Activated T-helper 17 cell treated with anti-CD3 and anti-CD28 coated beads, Interleukin-2, amount 50 U/mL, for 72 hours (primary cell): ENCODE data around the gene ZBTB46. TPM values are rescaled to one million over a fixed set of nuclear protein-coding genes. Genes with fewer than 3 reads are reported as not detected.
"Not testable (repeated sequence)": the region's sequence is repeated elsewhere in the genome, so short reads cannot be mapped to it uniquely, and the experiment has no call there.

Experiments
- ATAC-seq: fragments of 150-1000 bp; cut with Tn5 transposase; replicated peaks from 2 replicates; pipeline ENCODE4 v1.10.0; 2021; ENCODE audit warnings: mild to moderate bottlenecking, moderate library complexity
- H3K27ac Mint-ChIP-seq: one replicate; pipeline ENCODE4 v1.8.0; 2022; ENCODE audit warnings: mixed read lengths
- H3K27me3 Mint-ChIP-seq: one replicate; pipeline ENCODE4 v1.8.0; 2022; ENCODE audit warnings: mixed read lengths
- H3K36me3 Mint-ChIP-seq: one replicate; pipeline ENCODE4 v1.8.0; 2022; ENCODE audit warnings: low read depth, mild to moderate bottlenecking, mixed read lengths
- H3K4me1 Mint-ChIP-seq: one replicate; pipeline ENCODE4 v1.8.0; 2022; ENCODE audit warnings: mixed read lengths
- H3K4me3 Mint-ChIP-seq: one replicate; pipeline ENCODE4 v1.8.0; 2022; ENCODE audit warnings: mild to moderate bottlenecking, mixed read lengths
- H3K9me3 Mint-ChIP-seq: one replicate; pipeline ENCODE4 v1.8.0; 2022; ENCODE audit warnings: mixed read lengths
- total RNA-seq, 2 donors: library from RNA; stranded (reverse); gene quantifications; one replicate each; pipeline ENCODE4 v1.2.3, GENCODE V29; 2022

ZBTB46 gene
- total RNA-seq, 2 donors from 2014 or later: 0.54 to 6.2 TPM

DNA sequence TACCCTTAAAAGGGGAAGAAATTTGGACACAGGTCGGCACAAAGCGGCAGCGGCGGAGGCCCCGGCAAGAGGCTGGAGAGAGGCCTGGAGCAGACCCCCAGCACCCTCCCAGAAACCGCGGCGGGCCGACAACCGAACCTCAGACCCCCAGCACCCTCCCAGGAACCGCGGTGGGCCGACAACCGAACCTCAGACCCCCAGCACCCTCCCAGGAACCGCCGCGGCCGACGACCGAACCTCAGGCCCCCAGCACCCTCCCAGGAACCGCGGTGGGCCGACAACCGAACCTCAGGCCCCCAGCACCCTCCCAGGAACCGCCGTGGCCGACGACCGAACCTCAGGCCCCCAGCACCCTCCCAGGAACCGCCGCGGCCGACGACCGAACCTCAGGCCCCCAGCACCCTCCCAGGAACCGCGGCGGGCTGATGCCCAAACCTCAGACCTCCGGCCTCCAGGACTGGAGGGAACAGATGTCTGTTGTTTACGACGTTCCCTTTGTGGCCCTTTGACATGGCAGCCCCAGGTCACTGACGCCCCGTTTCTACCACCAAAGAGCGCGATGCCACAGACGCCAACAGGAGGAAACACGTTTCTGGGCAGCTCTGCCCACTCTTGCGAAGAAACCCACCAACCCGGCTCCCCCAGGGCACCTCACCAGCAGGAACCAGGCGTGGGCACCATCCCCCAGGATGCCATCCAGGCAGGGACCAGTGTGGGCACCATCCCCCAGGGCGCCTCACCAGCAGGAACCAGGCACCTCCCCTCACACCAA, 28.4 kb downstream of the ZBTB46 start:
- Mint-ChIP-seq H3K36me3 (no peaks in the 10 kb centered on the region), H3K27me3 (peaks cover 10% of the 10 kb centered on the region), H3K4me1 (no peaks in the 10 kb centered on the region), H3K27ac (no peak overlapping the region), H3K9me3 (no peaks in the 10 kb centered on the region), H3K4me3 (no peak overlapping the region)
- no peak for ATAC-seq

- not testable (repeated sequence) for H3K27ac Mint-ChIP-seq, H3K27me3 Mint-ChIP-seq, H3K4me3 Mint-ChIP-seq, ATAC-seq, H3K4me1 Mint-ChIP-seq, H3K9me3 Mint-ChIP-seq, H3K36me3 Mint-ChIP-seq
Observed at GRCh38 chr20:63801174-63801573, 29.9 kb downstream of the ZBTB46 start.

GRCh38 chr20:63800411-63800810, 30.7 kb downstream of the ZBTB46 start:
- H3K4me1 Mint-ChIP-seq, H3K27ac Mint-ChIP-seq, ATAC-seq, H3K4me3 Mint-ChIP-seq, H3K27me3 Mint-ChIP-seq, H3K9me3 Mint-ChIP-seq, H3K36me3 Mint-ChIP-seq: not testable (repeated sequence)

GRCh38 chr20:63799127-63799526, 31.9 kb downstream of the ZBTB46 start:
- not testable (repeated sequence) for H3K4me1 Mint-ChIP-seq, H3K36me3 Mint-ChIP-seq, H3K9me3 Mint-ChIP-seq, H3K4me3 Mint-ChIP-seq, H3K27me3 Mint-ChIP-seq, H3K27ac Mint-ChIP-seq, ATAC-seq

DNA sequence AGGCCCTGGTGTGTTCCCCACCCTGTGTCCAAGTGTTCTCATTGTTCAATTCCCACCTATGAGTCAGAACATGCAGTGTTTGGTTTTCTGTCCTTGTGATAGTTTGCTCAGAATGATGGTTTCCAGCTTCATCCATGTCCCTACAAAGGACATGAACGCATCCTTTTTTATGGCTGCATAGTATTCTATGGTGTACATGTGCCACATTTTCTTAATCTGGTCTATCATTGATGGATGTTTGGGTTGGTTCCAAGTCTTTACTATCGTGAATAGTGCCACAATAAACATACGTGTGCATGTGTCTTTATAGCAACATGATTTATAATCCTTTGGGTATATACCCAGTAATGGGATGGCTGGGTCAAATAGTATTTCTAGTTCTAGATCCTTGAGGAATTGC, 33.9 kb downstream of the ZBTB46 start:
- not testable (repeated sequence) for H3K36me3 Mint-ChIP-seq, ATAC-seq, H3K27me3 Mint-ChIP-seq, H3K27ac Mint-ChIP-seq, H3K4me1 Mint-ChIP-seq, H3K4me3 Mint-ChIP-seq, H3K9me3 Mint-ChIP-seq

- no peak overlapping the region for H3K27ac Mint-ChIP-seq
- ATAC-seq: no peak
- H3K9me3 Mint-ChIP-seq: no peaks in the 10 kb centered on the region
- no peaks in the 10 kb centered on the region for H3K4me1 Mint-ChIP-seq
- no peak overlapping the region for H3K4me3 Mint-ChIP-seq
- H3K36me3 Mint-ChIP-seq: no peaks in the 10 kb centered on the region
- H3K27me3 Mint-ChIP-seq: no peaks in the 10 kb centered on the region
Observed at GRCh38 chr20:63795178-63795830, 35.8 kb downstream of the ZBTB46 start.

DNA sequence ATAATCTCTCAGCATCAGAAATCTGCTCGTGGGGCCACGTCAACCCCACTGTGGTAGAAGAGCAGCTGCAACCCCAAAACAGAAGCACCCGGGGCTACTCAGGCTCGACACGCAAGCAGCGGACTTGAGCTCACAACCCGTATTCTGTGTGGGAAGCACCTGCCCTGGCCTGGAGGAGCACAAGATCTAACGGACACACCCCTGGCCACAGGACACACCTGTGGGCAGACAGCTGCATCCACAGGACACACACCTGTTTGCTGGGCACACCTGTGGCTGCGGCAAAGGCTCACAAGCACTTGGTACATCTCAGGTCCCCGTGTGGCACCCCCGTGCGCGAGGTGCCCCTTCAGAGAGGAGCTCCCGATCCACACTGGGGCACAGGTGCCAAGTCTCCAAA, 36.5 kb downstream of the ZBTB46 start:
- H3K4me3 Mint-ChIP-seq: no peak overlapping the region
- ATAC-seq: no peak

DNA sequence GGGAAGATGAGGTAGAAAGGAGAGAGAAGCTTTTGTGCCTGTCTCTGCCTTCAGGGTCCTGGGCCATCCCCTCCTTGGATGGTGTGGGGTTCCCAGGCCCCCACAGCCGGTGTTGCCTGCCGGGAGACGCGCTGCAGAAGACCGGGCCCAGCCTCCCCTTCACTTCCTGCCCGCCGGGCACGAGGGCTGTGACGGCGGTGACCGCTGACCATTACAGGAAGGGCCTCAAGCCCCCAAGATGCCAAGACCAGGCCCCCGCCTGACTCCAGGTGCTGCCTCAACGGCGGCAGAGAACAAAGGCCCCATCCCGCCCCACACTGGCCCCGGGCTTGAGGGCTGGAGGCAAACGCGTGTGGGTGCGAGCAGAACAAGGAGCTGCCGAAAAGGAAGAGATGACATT, 38.2 kb downstream of the ZBTB46 start:
- H3K4me1 Mint-ChIP-seq: no peaks in the 10 kb centered on the region

More for the DNA sequence above, 36.5 kb downstream of the ZBTB46 start:
- no peaks in the 10 kb centered on the region for H3K9me3 Mint-ChIP-seq
- no peak overlapping the region for H3K27ac Mint-ChIP-seq
- H3K27me3 Mint-ChIP-seq: no peaks in the 10 kb centered on the region
- no peaks in the 10 kb centered on the region for H3K4me1 Mint-ChIP-seq
- H3K36me3 Mint-ChIP-seq: no peaks in the 10 kb centered on the region

DNA sequence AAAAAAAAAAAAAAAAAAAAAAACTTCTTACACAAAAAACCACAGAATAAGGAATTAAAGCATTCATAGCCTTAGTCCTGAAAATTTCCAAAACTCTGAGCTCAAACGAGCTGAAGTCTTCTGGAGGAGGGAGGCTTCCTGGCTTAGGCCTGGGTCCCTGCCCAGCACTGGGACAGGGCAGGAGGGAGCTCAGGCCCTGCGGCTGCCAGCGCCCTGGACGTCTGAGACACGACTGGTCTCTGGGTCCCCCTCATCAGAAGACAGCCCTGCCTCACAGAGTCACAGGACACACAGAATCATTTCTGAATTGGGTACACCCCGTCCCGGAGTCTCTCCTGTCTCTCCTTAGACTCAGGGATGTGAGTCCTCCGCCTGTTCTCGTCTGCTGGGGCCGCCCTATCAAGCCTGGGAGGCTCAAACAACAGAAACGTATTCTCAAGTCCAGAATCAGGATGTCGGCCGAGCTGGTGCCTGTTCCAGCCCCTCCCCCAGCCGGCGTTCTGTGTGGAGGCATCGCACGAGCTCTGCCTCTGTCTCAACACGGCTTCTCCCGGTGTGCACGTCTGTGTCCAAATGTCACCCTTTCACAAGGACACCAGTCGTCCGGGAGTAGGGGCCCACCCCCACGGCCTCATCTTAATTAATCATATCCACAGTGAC, 39.4 kb downstream of the ZBTB46 start:
- H3K27me3 Mint-ChIP-seq: no peaks in the 10 kb centered on the region
- ATAC-seq: no peak
- no peak overlapping the region for H3K4me3 Mint-ChIP-seq
- no peaks in the 10 kb centered on the region for H3K36me3 Mint-ChIP-seq
- no peaks in the 10 kb centered on the region for H3K4me1 Mint-ChIP-seq
- H3K9me3 Mint-ChIP-seq: no peaks in the 10 kb centered on the region
- H3K27ac Mint-ChIP-seq: no peak overlapping the region

More for the DNA sequence above, 38.2 kb downstream of the ZBTB46 start:
- Mint-ChIP-seq H3K27me3 (no peaks in the 10 kb centered on the region), H3K9me3 (no peaks in the 10 kb centered on the region), H3K4me3 (no peak overlapping the region), H3K27ac (no peak overlapping the region), H3K36me3 (no peaks in the 10 kb centered on the region)
- ATAC-seq: no peak

- Mint-ChIP-seq H3K27ac (no peak overlapping the region), H3K27me3 (no peaks in the 10 kb centered on the region), H3K4me1 (no peaks in the 10 kb centered on the region), H3K9me3 (no peaks in the 10 kb centered on the region), H3K36me3 (no peaks in the 10 kb centered on the region), H3K4me3 (no peak overlapping the region)
- ATAC-seq: no peak
Observed at GRCh38 chr20:63790572-63791168, 40.4 kb downstream of the ZBTB46 start.

GRCh38 chr20:63789836-63790571, 41.1 kb downstream of the ZBTB46 start:
- no peak overlapping the region for H3K4me3 Mint-ChIP-seq
- H3K9me3 Mint-ChIP-seq: no peaks in the 10 kb centered on the region
- H3K4me1 Mint-ChIP-seq: no peaks in the 10 kb centered on the region
- no peaks in the 10 kb centered on the region for H3K36me3 Mint-ChIP-seq
- no peaks in the 10 kb centered on the region for H3K27me3 Mint-ChIP-seq
- H3K27ac Mint-ChIP-seq: no peak overlapping the region
- ATAC-seq: no peak

- Mint-ChIP-seq H3K4me1 (no peaks in the 10 kb centered on the region), H3K27ac (no peak overlapping the region), H3K27me3 (no peaks in the 10 kb centered on the region), H3K4me3 (no peak overlapping the region), H3K9me3 (no peaks in the 10 kb centered on the region), H3K36me3 (no peaks in the 10 kb centered on the region)
- no peak for ATAC-seq
Observed at GRCh38 chr20:63787749-63788148, 43.3 kb downstream of the ZBTB46 start.

DNA sequence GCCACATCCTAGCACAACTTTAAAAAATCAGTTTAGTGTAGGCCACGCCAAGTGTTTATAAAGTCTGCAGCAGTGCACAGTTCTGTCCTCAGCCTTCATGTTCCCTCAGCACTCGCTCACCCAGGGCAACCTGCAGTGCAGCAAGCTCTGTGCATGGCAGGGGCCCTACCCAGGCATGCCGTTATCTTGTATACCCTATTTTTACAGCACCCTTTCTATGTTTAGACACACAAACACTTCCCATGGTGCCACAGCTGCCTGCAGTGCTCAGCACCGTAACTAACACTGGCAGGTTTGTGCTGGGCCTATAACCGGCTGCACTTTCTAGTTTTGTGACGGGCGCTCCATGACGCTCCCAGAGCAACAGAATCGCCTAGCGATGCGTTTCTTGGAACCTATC, 43.8 kb downstream of the ZBTB46 start:
- H3K4me1 Mint-ChIP-seq: no peaks in the 10 kb centered on the region
- no peak overlapping the region for H3K27ac Mint-ChIP-seq
- H3K27me3 Mint-ChIP-seq: no peaks in the 10 kb centered on the region
- no peak for ATAC-seq
- no peaks in the 10 kb centered on the region for H3K36me3 Mint-ChIP-seq
- H3K9me3 Mint-ChIP-seq: no peaks in the 10 kb centered on the region
- H3K4me3 Mint-ChIP-seq: no peak overlapping the region

GRCh38 chr20:63785691-63786131, 45.4 kb downstream of the ZBTB46 start:
- H3K4me1 Mint-ChIP-seq: peaks cover 4% of the 10 kb centered on the region
- ATAC-seq: no peak
- no peaks in the 10 kb centered on the region for H3K27me3 Mint-ChIP-seq
- H3K9me3 Mint-ChIP-seq: no peaks in the 10 kb centered on the region
- H3K36me3 Mint-ChIP-seq: no peaks in the 10 kb centered on the region
- no peak overlapping the region for H3K4me3 Mint-ChIP-seq
- H3K27ac Mint-ChIP-seq: no peak overlapping the region
